UCSD-AML1 (cell line): ENCODE data around the gene KCNH3.
A peak's percentile ranks its signal among the peaks of the same experiment; 100 is the strongest.
"Not testable (repeated sequence)": the region's sequence is repeated elsewhere in the genome, so short reads cannot be mapped to it uniquely, and the experiment has no call there.

Experiments used
- DNase-seq: peaks from one replicate; lab custom pipeline; 2025; ENCODE audit not compliant: unreplicated experiment; lab: John Stamatoyannopoulos, UW

Gene KCNH3, protein sequence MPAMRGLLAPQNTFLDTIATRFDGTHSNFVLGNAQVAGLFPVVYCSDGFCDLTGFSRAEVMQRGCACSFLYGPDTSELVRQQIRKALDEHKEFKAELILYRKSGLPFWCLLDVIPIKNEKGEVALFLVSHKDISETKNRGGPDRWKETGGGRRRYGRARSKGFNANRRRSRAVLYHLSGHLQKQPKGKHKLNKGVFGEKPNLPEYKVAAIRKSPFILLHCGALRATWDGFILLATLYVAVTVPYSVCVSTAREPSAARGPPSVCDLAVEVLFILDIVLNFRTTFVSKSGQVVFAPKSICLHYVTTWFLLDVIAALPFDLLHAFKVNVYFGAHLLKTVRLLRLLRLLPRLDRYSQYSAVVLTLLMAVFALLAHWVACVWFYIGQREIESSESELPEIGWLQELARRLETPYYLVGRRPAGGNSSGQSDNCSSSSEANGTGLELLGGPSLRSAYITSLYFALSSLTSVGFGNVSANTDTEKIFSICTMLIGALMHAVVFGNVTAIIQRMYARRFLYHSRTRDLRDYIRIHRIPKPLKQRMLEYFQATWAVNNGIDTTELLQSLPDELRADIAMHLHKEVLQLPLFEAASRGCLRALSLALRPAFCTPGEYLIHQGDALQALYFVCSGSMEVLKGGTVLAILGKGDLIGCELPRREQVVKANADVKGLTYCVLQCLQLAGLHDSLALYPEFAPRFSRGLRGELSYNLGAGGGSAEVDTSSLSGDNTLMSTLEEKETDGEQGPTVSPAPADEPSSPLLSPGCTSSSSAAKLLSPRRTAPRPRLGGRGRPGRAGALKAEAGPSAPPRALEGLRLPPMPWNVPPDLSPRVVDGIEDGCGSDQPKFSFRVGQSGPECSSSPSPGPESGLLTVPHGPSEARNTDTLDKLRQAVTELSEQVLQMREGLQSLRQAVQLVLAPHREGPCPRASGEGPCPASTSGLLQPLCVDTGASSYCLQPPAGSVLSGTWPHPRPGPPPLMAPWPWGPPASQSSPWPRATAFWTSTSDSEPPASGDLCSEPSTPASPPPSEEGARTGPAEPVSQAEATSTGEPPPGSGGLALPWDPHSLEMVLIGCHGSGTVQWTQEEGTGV

DNA sequence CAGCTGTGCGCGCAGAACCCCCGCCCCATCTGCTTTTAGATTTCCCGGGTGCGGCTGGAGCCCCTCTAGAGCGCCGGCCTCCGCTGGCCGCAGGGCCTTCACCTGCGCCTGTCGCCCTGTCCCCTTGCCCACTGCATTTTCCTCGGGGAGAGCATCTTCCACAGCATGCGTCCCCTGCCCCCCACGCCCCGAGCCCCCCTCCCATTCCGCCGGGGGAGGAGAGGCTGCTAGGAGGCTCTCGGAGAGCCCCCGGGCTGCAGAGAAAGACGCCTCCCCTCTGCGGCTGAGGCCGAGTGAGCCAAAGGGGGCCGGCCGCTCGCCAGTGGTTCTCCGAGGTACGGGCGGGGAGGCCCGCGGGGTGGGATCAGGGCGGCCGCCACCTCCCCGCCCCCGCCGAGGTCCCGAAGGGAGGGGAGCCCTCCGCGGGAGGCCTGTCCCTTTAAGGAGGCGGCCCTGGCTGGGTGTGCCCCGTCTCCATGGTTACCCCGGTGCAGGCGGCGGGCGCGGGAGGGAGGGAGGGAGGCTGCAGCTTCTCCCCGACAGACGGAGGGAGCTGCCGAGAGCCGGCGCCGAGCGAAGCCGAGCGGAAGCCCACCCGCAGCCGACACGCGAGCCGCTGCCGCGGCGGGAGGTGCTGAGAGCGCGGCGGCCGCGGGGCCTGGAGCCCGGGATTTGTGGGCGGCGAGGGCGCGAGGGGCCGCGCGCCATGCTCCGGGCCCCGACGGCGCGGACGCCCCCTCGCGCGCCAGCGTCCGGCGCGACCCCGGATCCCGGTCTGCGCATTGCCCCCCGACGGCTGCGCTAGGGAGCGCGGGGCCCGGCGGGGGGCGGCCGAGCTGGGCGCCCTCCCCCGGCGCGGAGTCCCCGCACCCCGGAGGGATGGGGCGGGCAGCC lies at the start of gene KCNH3:
Gene KCNH3, plus strand, starts transcription at position 521 of the 894 bp plus-strand sequence. CDS start 387 bp downstream, outside the sequence.
- DNase-seq = peak; percentile 63

GRCh38 chr12:49489154-49489553 lies 49.7 kb upstream of the KCNH3 start:
- no peak for DNase-seq

DNA sequence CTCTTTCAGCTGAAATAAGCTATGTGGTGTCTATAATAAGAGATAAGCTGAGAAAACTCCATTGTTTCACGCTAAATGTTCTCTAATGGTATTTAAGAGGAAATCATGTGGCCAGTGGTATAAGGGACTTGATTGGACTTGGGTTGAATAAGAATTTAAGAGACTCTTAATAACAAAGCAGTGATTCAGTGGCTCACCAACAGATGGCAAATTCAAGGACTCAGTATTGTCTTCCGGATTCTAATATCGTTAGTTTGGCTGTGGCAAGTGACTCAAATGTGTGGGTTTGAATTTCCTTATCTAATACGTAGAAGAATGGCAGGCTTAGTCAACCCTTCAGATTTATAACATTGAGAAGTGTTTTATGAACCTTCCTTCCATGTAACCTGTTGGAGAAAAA lies 49.1 kb upstream of the KCNH3 start:
- no peak for DNase-seq

- no peak for DNase-seq
Observed at GRCh38 chr12:49491823-49492222, 47.0 kb upstream of the KCNH3 start.

DNA sequence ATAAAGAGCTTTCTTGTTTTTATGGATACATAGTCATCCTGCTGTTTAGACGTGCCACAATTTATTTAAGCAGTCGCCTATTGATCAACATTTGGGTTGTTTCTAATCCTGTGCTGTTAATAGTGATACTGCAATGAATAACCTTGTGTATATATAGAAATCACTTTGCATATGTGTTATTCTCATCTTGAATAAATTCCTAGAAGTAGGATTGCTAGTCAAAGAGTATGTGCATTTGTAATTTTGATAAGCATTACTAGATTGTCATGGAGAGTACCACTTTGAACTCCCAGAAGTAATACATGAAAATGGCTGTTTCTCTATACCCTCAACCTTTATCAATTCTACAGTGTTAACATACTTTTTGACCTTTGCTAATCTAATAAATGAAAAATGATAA lies 44.9 kb upstream of the KCNH3 start:
- no peak for DNase-seq

GRCh38 chr12:49496417-49497360 lies 42.1 kb upstream of the KCNH3 start:
- no peak for DNase-seq

DNA sequence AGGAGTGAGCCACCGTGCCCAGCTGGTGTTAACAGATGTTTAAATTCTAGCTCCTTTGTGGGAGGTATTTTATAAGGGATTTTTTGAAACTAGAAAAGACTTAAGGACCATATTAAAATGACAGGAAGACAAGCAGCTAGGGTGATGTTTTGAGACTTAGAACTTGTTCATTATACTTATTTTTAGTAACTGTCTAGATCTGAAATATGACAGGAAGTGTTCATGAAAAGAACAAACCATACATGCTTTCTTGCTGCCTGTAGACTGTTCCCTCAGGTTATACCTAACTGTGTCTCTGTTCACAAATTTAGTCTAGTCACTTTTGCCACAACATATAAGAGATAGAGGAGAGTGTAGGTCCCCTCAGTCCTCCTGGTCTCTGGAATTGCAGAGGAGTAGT lies 36.9 kb upstream of the KCNH3 start:
- DNase-seq = no peak

DNA sequence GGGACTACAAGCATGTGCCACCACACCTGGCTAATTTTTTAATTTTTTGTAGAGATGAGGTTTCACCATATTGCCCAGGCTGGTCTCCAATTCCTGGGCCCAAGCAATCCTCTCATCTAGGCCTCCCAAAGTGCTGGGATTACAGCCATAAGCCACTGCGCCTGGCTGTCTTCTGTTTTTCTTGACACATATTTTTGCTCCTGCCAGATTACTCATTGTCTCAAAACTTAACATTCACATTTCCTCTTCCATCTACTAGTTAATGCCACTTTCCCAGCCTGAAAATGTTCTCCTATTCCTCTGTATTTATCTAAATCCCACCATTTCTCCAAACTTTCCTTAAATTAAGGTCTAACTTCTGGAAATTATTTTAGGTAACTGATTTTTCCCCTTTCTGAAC lies 36.2 kb upstream of the KCNH3 start:
- DNase-seq = no peak

GRCh38 chr12:49503674-49504180 lies 35.1 kb upstream of the KCNH3 start:
- no peak for DNase-seq

DNA sequence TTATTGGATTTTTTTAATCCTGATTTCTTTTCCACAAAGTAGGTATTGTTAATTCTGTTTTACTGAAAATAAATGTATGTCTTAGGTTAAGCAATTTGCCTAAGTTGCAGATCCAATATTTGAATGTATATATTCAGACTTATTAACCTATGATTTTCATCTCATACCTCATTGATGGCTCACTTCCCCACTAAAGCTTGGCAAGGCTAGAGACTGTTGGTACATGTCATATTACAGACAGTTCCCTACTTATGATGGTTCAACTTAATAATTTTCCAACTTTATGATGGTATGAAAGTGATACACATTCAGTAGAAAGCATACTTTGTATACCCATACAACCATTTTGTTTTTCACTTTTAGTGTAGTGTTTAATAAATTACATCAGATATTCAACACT lies 33.2 kb upstream of the KCNH3 start:
- DNase-seq = no peak

- DNase-seq = no peak
Observed at GRCh38 chr12:49507139-49507538, 31.7 kb upstream of the KCNH3 start.

GRCh38 chr12:49509681-49510080 lies 29.1 kb upstream of the KCNH3 start:
- not testable (repeated sequence) for DNase-seq

- no peak for DNase-seq
Observed at GRCh38 chr12:49511410-49511809, 27.4 kb upstream of the KCNH3 start.

DNA sequence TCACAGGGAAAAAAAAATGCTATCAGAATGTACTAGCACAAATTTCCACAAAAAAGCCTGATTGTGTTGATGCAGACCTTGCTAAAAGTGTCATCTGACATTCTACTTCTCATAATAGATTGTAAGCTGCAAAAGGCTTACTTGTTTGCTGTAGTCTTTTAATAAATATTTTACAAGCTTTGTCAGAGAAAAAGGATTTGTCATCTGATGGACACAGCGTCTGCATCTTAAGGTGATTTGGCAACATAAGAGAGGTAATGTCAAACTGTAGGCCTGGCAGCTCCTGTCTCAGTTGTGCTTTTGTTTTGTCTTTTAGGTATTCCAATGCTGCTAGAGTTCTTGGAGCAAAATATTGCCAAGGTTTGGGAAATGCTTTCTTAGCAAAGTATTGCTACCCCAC lies 26.3 kb upstream of the KCNH3 start:
- no peak for DNase-seq

DNA sequence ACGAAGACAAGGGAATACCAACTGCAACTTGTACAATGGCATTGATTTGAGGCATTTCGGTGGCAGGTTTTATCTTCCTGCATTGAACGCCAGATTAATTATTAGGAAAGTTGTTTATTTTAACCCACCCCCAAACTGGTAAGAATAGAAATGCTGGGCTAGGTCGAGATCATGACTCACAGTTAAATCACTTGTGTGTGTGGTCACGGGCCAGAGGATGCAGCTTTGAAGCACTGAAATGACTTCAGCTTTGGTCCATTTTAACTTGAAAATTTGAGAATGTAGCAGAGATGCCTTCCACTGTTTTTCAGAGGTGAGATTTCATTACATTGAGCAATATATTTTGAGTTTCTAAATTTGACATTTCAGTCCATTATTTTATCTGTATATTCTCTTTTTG lies 23.6 kb upstream of the KCNH3 start:
- no peak for DNase-seq

DNA sequence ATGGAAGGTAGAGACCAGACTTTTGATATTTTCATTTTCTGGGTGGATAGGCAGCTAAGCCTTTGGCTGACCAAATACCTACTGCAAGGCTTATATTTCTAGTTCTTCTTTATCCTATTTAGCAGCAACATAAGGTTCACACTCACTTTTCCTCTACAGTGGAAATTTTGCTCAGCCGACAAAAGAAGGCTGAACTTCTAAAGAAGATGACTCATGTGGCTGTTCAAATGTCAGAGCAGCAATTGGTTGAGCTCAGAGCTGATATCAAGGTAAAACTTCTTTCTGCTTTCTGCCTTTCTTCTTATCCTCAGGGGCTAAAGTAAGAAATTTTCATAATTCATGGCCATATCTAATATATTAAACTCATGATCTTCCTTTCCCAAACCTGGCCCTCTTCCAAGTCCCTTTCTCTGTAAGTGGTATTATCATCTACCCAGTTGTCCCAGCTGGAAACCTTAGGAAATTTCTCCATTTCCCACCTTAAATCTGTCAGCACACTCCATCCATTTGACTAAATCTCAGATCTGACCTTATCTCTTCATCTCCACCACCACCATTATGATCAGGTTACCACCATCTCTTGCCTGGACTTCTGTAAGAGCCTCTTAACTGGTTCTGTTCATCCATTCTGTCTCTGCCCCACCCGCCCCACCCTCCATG lies 19.8 kb upstream of the KCNH3 start:
- no peak for DNase-seq

DNA sequence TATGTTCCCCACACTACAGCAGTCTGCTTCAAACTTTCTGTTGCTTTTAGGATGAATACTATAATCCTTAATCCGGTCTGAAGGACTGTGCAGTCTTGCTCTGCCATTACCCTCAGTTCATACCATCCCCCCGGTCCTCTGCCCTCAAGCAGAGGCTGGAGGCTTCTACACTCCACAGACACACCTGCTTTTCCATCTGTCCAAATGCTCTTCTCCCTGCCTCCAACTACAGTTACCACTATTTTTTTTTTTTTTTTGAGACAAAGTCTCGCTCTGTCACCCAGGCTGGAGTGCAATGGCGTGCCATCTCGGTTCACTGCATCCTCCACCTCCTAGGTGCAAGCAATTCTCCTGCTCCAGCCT lies 19.3 kb upstream of the KCNH3 start:
- DNase-seq = no peak

DNA sequence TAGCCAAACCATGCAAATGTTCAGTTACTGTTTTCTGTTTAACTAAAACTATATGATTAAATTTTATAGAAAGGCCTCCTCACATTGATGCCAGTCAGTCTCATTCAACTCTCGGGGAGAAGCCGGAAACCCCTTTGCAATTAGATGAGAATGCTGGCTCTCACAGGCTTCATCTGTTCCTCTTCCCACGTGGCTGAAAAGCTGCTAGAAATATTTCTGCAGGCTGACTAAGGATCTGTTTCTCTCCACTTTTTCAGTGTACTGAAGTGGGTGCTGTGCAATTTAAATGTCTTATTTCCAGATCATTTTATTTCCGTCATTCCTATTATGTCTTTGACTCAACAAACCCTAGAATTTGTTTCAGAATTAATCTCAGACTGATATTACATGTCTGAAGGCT lies 17.4 kb upstream of the KCNH3 start:
- no peak for DNase-seq
